A673 (cell line): Measurements from ENCODE around the gene ZNF341. TPM values are rescaled to one million over a fixed set of nuclear protein-coding genes. Genes with fewer than 3 reads are reported as not detected.
"Not testable (repeated sequence)": the region's sequence is repeated elsewhere in the genome, so short reads cannot be mapped to it uniquely, and the experiment has no call there.

Source experiments
- BruUV-seq: library from RNA; stranded (reverse); fragments of 400-500 nt; replicated peaks from 2 replicates; lab custom pipeline; 2021; lab: Mats Ljungman, UMichigan
- CTCF ChIA-PET: fragments of 300-600 bp; sonication (Branson Sonifier 250); formaldehyde crosslinking; loops from one replicate; lab custom pipeline; 2022; ENCODE audit warnings: antibody characterized with exemption; lab: Charles Lee
- POLR2A ChIA-PET: fragments of 300-600 bp; sonication (Branson Sonifier 250); formaldehyde crosslinking; loops from one replicate; lab custom pipeline; 2022; ENCODE audit warnings: antibody characterized with exemption; ENCODE audit not compliant: low non-redundant PET; lab: Charles Lee
- DNase-seq: peaks from one replicate; pipeline ENCODE4 v3.0.0-alpha.2; 2015; ENCODE audit warnings: low spot score
- H3K27ac ChIP-seq: fragments of 200-600 bp; sonication (generic); 2 replicates; pipeline ENCODE4 v1.5.1; 2016; ENCODE audit warnings: mixed run types, low read depth, mild to moderate bottlenecking, mixed read lengths, antibody characterized with exemption, low read length; ENCODE audit not compliant: poor library complexity, severe bottlenecking
- H3K27me3 ChIP-seq: fragments of 200-600 bp; sonication (generic); replicated peaks from 2 replicates; pipeline ENCODE4 v1.6.1; 2017; ENCODE audit warnings: mixed run types, low read depth, mild to moderate bottlenecking, mixed read lengths, antibody characterized with exemption, low read length; ENCODE audit not compliant: insufficient read depth, poor library complexity
- H3K36me3 ChIP-seq: fragments of 200-600 bp; sonication (generic); 2 replicates; pipeline ENCODE4 v1.6.1; 2016; ENCODE audit warnings: mixed run types, mild to moderate bottlenecking, mixed read lengths, antibody characterized with exemption, low read length; ENCODE audit not compliant: insufficient read depth, poor library complexity, severe bottlenecking
- H3K4me1 ChIP-seq: fragments of 200-600 bp; sonication (generic); 2 replicates; pipeline ENCODE4 v1.6.1; 2017; ENCODE audit warnings: mixed run types, mild to moderate bottlenecking, mixed read lengths, antibody characterized with exemption, low read length; ENCODE audit not compliant: insufficient read depth, poor library complexity, severe bottlenecking
- H3K4me3 ChIP-seq: fragments of 200-600 bp; sonication (generic); 2 replicates; pipeline ENCODE4 v1.5.1; 2016; ENCODE audit warnings: low read depth, mixed run types, mild to moderate bottlenecking, mixed read lengths, low read length; ENCODE audit not compliant: poor library complexity, severe bottlenecking
- H3K9me3 ChIP-seq: fragments of 200-600 bp; sonication (generic); 2 replicates; pipeline ENCODE4 v1.6.1; 2016; ENCODE audit warnings: mixed run types, low read depth, mild to moderate bottlenecking, mixed read lengths, antibody characterized with exemption, low read length; ENCODE audit not compliant: poor library complexity, severe bottlenecking
- CTCF ChIP-seq: fragments of 300-800, 200-600 bp; sonication (generic); conservative IDR thresholded peaks from 2 replicates; pipeline ENCODE4 v1.5.1; 2017; ENCODE audit warnings: low read depth, mild to moderate bottlenecking, antibody characterized with exemption, low read length, moderate library complexity, mixed read lengths
- EZH2 ChIP-seq: fragments of 200-600 bp; sonication (generic); IDR thresholded peaks from 2 replicates; pipeline ENCODE4 v1.6.1; 2017; ENCODE audit warnings: borderline replicate concordance, low read depth, mild to moderate bottlenecking, mixed read lengths, antibody characterized with exemption, low read length; ENCODE audit not compliant: poor library complexity, severe bottlenecking
- intact Hi-C: fragments of 100-400 bp; cut with micrococcal nuclease; formaldehyde crosslinking; loops from one replicate; pipeline ENCODE4 v1.10.0; 2022; ENCODE audit not compliant: unreplicated experiment
- total RNA-seq: library from RNA; stranded (reverse); gene quantifications from 2 replicates; pipeline ENCODE4 v1.2.3, GENCODE V29; 2021

ZNF341 gene
- total RNA-seq, 1 experiment from 2014 or later = 5.0 TPM

- BruUV-seq = no TSS peak
- ChIA-PET CTCF (no interaction called here), POLR2A (no interaction called here)
- TF ChIP-seq CTCF (no peak), EZH2 (no peak)
- Histone ChIP-seq H3K9me3 (no peaks in the 10 kb centered on the region), H3K4me3 (no peak overlapping the region), H3K4me1 (no peaks in the 10 kb centered on the region), H3K36me3 (no peaks in the 10 kb centered on the region), H3K27ac (no peak overlapping the region), H3K27me3 (no peaks in the 10 kb centered on the region)
- intact Hi-C loops = no loop called here
- DNase-seq = no peak
Measured at GRCh38 chr20:33694639-33695012, 37.2 kb upstream of the ZNF341 start.

- H3K9me3 ChIP-seq = no peaks in the 10 kb centered on the region
- H3K4me1 ChIP-seq = no peaks in the 10 kb centered on the region
- DNase-seq = no peak
- no peak for TF ChIP-seq CTCF
- TF ChIP-seq EZH2 = no peak
- no peaks in the 10 kb centered on the region for H3K36me3 ChIP-seq
- H3K27ac ChIP-seq = no peak overlapping the region
- no peak overlapping the region for H3K4me3 ChIP-seq
- intact Hi-C loops = no loop called here
- H3K27me3 ChIP-seq = no peaks in the 10 kb centered on the region
- no TSS peak for BruUV-seq
- POLR2A ChIA-PET = no interaction called here
- CTCF ChIA-PET = no interaction called here
Measured at GRCh38 chr20:33696448-33696847, 35.3 kb upstream of the ZNF341 start.

- POLR2A ChIA-PET = no interaction called here
- Histone ChIP-seq H3K9me3 (no peaks in the 10 kb centered on the region), H3K27me3 (no peaks in the 10 kb centered on the region), H3K4me3 (no peak overlapping the region), H3K4me1 (no peaks in the 10 kb centered on the region), H3K27ac (no peak overlapping the region), H3K36me3 (no peaks in the 10 kb centered on the region)
- no TSS peak for BruUV-seq
- no peak for TF ChIP-seq CTCF
- intact Hi-C loops = no loop called here
- CTCF ChIA-PET = no interaction called here
- DNase-seq = no peak
Measured at GRCh38 chr20:33697129-33697528, 34.7 kb upstream of the ZNF341 start.

- H3K27me3 ChIP-seq, H3K4me1 ChIP-seq, H3K36me3 ChIP-seq, DNase-seq, H3K4me3 ChIP-seq, CTCF ChIA-PET, POLR2A ChIA-PET, H3K27ac ChIP-seq, intact Hi-C loops, H3K9me3 ChIP-seq, BruUV-seq: not testable (repeated sequence)
Measured at GRCh38 chr20:33698966-33699365, 32.8 kb upstream of the ZNF341 start.

GRCh38 chr20:33700696-33701441, 30.9 kb upstream of the ZNF341 start:
- CTCF ChIA-PET, H3K27me3 ChIP-seq, H3K9me3 ChIP-seq, BruUV-seq, POLR2A ChIA-PET, H3K4me3 ChIP-seq, DNase-seq, H3K27ac ChIP-seq, H3K4me1 ChIP-seq, intact Hi-C loops, H3K36me3 ChIP-seq: not testable (repeated sequence)
